ENCODE data around the gene NOS2.

- TF ChIP-seq, protein P1, sequence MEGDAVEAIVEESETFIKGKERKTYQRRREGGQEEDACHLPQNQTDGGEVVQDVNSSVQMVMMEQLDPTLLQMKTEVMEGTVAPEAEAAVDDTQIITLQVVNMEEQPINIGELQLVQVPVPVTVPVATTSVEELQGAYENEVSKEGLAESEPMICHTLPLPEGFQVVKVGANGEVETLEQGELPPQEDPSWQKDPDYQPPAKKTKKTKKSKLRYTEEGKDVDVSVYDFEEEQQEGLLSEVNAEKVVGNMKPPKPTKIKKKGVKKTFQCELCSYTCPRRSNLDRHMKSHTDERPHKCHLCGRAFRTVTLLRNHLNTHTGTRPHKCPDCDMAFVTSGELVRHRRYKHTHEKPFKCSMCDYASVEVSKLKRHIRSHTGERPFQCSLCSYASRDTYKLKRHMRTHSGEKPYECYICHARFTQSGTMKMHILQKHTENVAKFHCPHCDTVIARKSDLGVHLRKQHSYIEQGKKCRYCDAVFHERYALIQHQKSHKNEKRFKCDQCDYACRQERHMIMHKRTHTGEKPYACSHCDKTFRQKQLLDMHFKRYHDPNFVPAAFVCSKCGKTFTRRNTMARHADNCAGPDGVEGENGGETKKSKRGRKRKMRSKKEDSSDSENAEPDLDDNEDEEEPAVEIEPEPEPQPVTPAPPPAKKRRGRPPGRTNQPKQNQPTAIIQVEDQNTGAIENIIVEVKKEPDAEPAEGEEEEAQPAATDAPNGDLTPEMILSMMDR (IDR thresholded peaks at IDR 0.05): no peak
- TF ChIP-seq POLR2AphosphoS5 (IDR thresholded peaks at IDR 0.05) (no peak), EP300 (IDR thresholded peaks at IDR 0.05) (no peak), POLR2A (IDR thresholded peaks at IDR 0.05; ENCODE audit: low read depth) (no peak)
Measured at GRCh38 chr17:27797390-27798091, 2.8 kb downstream of the NOS2 start.

Data from esophagus muscularis mucosa (tissue), 4 donors.